ENCODE results near the gene BARD1.

The BARD1 gene

DNA sequence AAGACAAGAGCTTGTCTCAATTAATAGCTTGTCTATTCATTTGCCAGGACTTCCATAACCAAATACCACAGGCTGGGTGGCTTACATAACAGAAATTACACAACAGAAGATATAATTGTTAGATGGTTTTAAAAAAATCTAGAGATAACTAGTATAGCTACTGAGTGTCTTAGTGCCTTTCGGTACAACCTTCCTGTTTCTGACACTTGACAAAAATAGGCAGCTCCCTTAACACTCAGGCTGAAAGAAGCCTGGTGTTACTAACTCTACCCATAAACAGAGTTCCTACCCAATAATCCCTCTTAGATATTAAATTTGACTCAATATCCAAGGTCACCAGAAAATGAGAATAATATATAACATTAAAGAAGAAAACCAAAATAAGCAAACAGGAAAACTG, 129.7 kb downstream of the BARD1 start:
- in situ Hi-C loops (cut with HindIII; ENCODE audit: low sequenced_read_pairs): no loop called here

DNA sequence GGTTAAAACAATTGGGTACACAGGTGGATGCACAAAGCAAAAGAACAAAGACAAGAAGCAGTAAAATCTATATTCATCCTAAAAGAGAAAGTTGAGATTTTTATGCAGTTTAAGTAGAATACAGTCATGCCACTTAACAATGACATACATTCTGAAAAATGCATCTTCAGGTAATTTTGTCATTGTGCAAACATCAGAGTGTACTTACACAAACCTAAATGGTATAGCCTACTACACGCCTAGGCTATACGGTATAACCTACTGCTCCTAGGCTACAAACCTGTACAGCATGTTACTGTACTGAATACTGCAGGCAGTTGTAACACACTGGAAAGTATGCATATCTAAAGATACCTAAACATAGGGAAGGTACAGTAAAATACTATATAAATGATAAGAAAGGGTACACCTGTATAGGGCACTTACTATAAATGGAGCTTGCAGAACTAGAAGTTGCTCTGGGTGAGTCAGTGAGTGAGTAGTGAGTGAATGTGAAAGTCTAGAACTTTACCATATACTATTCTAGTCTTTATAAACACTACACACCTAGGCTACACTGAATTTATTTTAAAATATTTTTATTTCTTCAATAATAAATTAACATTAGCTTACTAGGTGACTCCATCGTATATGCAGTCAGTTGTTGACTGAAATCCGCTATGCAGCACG, 132.9 kb downstream of the BARD1 start:
- in situ Hi-C loops (cut with HindIII; ENCODE audit: low sequenced_read_pairs): no loop called here
